Endothelial cell of umbilical vein (primary cell): ENCODE data around the gene RIMKLB.

Experiments
- EZH2 ChIP-seq: IDR thresholded peaks from 2 replicates; pipeline ENCODE4 v1.6.1; 2012; ENCODE audit warnings: borderline replicate concordance, low read depth, mild to moderate bottlenecking, moderate library complexity, low read length, inconsistent platforms; ENCODE audit not compliant: severe bottlenecking
- GATA2 ChIP-seq: IDR thresholded peaks from 2 replicates; pipeline ENCODE4 v1.7.0; 2011; ENCODE audit warnings: low read depth, mild to moderate bottlenecking, moderate library complexity, mixed read lengths, low read length; ENCODE audit not compliant: insufficient read length, insufficient read depth
- MAX ChIP-seq: IDR thresholded peaks from 2 replicates; pipeline ENCODE4 v1.6.1; 2011; ENCODE audit not compliant: insufficient read depth, insufficient read length
- POLR2A ChIP-seq: IDR thresholded peaks from 2 replicates; pipeline ENCODE4 v1.6.1; 2012; ENCODE audit warnings: low read depth, mild to moderate bottlenecking, control low read depth, low read length
- POLR2AphosphoS5 ChIP-seq: IDR thresholded peaks from 2 replicates; pipeline ENCODE4 v1.6.1; 2012; ENCODE audit warnings: low read depth, mild to moderate bottlenecking, control low read depth, low read length, moderate library complexity; ENCODE audit not compliant: insufficient read depth
- TF ChIP-seq, protein P1 (sequence below), 2 donors: IDR thresholded peaks; 1 replicate in 1 of 2; 2 replicates in 1 of 2; pipeline ENCODE4 v1.5.1; 2011; ENCODE audit warnings: low read length in 2 of 2, mild to moderate bottlenecking in 2 of 2, moderate library complexity in 2 of 2, control low read depth in 1 of 2, inconsistent platforms in 1 of 2, low read depth in 1 of 2; ENCODE audit not compliant: insufficient read depth in 1 of 2; ENCODE audit errors: extremely low read depth in 1 of 2

DNA sequence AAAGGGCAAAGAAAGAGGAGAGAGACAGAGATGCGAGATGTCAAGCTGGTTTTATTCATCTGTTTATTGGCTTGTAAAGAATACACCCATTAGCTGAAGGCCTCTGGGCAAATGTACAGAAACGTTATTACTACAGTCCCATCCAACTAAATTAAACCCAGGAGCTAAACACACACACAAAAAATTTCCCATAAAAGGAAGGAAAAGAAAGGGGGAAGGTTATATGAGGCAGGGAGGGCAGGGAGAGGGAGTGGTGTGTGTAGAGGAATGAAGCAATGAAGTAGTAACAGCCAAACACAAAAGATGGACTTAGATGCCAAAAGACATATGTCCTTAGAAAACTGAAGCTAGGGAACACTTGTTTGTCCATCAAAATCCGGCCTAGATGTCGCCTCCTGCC lies 32.0 kb upstream of the RIMKLB start:
- TF ChIP-seq POLR2A (no peak), POLR2AphosphoS5 (no peak), GATA2 (no peak), EZH2 (no peak), MAX (no peak)
- TF ChIP-seq, protein P1, sequence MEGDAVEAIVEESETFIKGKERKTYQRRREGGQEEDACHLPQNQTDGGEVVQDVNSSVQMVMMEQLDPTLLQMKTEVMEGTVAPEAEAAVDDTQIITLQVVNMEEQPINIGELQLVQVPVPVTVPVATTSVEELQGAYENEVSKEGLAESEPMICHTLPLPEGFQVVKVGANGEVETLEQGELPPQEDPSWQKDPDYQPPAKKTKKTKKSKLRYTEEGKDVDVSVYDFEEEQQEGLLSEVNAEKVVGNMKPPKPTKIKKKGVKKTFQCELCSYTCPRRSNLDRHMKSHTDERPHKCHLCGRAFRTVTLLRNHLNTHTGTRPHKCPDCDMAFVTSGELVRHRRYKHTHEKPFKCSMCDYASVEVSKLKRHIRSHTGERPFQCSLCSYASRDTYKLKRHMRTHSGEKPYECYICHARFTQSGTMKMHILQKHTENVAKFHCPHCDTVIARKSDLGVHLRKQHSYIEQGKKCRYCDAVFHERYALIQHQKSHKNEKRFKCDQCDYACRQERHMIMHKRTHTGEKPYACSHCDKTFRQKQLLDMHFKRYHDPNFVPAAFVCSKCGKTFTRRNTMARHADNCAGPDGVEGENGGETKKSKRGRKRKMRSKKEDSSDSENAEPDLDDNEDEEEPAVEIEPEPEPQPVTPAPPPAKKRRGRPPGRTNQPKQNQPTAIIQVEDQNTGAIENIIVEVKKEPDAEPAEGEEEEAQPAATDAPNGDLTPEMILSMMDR (IDR thresholded peaks at IDR 0.05; ENCODE audit: extremely low read depth in 1 of 2, insufficient read depth in 1 of 2, low read depth in 1 of 2, low read length in 2 of 2) = no peak
